GM19467 (cell line): Measurements from ENCODE around the gene PARL.
"Not testable (repeated sequence)": the region's sequence is repeated elsewhere in the genome, so short reads cannot be mapped to it uniquely, and the experiment has no call there.

Experiments used
- ATAC-seq: cut with Tn5 transposase; IDR thresholded peaks from one replicate; pipeline ENCODE4 v1.9.1; 2021; ENCODE audit warnings: mild to moderate bottlenecking, moderate library complexity; ENCODE audit not compliant: unreplicated experiment

Gene PARL

DNA sequence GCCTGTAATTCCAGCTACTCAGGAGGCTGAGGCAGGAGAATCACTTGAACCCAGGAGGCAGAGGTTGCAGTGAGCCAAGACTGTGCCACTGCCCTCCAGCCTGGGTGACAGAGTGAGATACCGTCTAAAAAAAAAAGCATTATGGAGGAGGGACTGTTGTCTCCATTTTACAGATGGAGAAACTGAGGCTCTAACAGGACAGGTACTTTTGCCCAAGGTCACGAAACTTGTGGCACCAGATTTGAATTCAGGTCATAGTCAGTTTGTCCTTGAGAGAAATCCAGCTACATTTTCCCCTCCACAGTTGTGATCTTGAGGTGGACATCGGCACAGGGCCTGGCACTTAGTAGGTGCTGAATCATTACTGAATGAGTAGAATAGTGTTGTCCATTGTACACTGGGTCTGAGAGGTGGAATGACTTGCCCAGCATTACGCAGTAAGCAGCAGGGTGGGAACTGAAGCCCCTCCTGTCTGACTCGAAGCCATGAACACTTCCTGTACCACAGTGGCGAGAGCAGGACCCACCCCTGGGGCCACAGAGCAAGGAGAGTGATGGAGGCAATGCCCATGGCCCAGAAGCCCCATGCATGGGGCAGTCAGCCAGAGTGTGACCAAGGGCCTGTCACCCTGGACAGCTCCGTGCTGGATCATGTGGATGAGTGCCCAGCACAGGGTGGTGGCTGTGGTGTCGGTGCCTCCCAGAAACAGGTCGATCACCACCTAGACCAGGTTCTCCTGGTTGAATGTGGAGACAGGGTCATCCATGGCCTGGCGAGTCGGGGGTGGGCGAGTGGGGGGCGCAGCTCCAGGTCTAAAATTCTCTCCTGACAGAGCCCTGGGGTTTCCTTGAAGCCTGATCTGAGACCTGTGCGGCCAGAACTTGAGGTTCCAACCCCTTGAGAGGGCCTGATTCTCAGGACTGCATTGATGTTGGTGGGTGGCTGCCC, 20.4 kb upstream of the PARL start:
- no peak for ATAC-seq

DNA sequence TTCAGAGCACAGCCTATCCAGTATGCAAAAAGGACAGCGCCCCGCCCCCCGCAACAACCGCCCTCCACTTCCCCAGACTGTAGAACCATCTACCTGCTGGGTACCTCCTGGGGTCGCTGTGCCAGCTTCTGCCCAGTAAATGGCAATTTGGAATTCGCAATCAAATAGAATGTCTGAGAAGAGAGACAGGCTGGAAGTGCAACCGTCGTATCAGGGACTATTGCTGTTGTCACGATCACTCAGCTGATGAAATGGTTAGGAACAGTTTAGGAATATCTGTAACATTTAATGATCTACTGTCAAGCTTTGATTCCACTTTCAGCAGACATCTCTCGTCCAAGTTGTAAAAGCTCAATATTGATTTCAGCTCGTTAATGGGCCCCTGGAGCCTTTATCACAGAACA, 13.3 kb upstream of the PARL start:
- no peak for ATAC-seq

DNA sequence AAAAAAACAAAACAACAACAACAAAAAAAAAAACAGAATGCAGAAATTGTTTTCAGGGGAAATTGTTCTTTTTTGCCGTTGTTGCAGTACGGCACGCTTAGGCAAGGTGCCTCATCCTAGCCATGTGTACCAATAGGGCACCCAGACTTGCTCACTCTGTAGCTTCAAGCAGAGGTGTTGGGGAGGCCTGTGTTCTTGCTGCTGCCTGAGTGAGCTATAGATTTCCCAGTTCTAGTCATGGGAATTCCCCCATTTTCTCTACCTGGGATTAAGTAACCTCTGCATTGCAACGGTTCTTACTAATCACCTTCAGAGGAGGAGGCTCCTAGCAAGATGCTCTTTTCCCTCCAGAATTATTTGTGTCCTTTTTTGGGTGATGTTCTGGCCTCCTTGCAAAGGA, 12.9 kb upstream of the PARL start:
- no peak for ATAC-seq

- ATAC-seq: no peak
These were observed 11.9 kb upstream of the PARL start for GRCh38 chr3:183896610-183897009.

DNA sequence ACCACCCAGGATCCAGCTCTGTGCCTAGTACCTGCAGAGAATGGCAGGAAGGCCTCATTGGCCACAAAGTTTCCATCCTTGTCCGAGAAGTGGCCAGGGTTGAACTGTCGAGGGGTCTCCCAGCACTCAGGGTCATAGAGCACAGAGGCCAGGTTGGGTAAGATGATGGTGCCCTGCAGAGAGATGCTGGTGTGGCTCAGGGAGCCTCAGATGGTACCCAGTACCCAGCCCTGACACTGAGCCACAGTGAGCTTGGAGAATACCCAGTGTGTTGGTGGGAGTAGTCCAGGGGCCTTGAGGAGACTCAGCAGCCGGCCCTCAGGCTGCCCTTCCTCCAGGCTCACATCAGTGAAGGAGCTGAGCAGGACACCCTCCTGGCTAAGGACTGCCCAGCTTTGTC, 11.5 kb upstream of the PARL start:
- no peak for ATAC-seq

- no peak for ATAC-seq
These were observed 11.1 kb upstream of the PARL start for GRCh38 chr3:183895774-183896173.

GRCh38 chr3:183895296-183895695, 10.6 kb upstream of the PARL start:
- no peak for ATAC-seq

GRCh38 chr3:183892610-183893214, 8.0 kb upstream of the PARL start:
- ATAC-seq: no peak

DNA sequence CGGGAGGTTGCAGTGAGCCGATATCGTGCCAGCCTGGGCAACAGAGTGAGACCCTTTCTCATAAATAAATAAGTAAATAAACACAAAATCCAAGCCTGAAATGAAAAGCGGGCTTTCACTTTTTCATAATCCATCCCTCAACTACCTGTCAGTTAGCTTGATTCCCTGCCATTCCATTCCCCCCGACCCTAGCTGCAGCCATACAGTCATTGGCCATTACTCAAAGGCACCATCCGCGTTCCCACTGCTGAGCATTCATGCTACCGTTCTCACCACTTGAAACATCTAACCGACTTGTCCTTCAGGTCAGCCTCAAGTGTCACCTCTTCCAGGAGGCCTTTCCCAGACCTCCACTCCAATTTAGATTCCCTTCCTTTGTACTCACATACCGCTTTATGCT, 1.1 kb upstream of the PARL start:
- ATAC-seq: no peak

DNA sequence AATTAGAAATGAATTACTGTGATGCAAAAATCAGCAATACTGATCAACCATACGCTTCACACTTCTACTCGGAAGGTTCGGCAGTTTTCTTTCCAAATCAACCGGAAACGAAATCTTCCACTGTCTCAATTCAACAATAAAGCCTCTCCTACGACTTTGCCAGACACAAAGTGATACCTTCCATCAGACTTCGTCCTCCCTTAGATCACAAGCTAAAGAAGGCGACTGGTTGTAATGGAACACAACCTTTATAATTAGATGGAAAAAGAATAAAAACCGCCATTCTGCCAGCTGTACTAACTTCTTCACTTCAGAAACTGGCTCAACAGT, 618 bp downstream of the PARL start:
- no peak for ATAC-seq

GRCh38 chr3:183883291-183884096, 1.2 kb downstream of the PARL start:
- ATAC-seq: no peak

DNA sequence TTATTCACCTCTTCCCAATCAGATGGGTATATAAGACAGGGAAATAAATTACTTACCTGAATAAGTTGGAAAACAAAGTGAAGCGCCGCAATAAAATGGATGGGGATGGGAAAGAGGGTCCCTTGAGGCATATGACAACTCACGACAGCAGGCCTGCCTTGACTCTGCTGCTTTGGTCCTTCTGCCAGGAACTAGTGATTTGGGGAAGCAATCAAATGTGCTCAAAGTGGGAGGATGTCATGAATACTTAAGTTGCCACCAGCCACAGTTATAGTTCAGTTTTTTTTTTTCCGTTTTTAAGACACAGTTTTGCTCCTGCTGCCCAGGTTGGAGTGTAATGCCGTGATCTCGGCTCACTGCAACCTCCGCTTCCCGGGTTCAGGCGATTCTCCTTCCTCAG, 4.6 kb downstream of the PARL start:
- no peak for ATAC-seq

DNA sequence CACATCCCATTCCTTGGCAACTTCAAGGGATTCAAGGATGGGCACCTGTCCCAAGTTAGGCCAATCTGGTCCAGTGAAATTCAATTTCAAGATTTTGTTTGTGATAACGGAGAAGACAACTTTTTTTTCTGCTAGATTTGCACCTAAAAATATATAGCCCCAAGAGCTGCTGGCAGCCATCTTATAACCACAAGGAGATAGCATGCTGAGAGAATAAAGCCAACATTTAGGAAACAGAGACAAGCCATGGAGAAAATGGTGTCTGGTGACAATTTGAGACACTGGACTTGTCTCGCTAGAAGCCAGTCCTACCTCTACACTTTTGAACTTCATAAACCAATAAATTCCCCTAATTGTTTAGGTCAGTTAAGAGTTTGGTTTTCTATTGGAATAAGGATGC, 5.4 kb downstream of the PARL start:
- no peak for ATAC-seq

DNA sequence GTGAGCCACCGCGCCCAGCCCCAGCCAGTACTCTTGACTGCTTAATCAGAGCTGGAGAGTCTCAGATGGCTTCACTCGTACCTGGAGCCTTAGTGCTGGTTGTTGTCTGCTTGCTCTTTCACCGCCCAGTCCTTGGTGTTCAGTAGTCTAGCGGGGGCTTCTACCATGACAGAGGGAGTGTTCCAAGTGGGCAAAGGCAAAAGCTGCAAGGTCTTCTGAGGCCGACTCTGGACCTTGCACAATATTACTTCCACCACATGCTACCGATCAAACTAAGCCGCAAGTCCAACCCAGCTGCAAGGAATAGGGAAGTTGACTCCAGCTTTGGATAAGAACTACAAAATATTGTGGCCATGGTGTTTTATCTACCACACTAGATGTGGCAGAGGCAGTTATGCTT, 6.6 kb downstream of the PARL start:
- ATAC-seq: no peak

DNA sequence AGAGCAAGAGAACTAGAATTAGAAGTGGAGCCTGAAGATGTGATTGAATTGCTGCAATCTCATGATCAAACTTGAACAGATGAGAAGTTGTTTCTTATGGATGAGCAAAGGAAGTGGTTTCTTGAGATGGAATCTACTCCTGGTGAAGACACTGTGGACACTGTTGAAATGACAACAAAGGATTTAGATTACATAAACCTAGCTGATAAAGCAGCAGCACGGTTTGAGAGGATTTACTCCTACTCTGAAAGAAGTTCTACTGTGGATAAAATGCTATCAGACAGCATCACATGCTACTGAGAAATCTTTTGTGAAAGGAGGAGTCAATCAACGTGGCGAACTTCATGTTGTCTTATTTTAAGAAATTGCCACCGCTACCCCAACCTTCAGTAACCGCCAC, 7.5 kb downstream of the PARL start:
- not testable (repeated sequence) for ATAC-seq

DNA sequence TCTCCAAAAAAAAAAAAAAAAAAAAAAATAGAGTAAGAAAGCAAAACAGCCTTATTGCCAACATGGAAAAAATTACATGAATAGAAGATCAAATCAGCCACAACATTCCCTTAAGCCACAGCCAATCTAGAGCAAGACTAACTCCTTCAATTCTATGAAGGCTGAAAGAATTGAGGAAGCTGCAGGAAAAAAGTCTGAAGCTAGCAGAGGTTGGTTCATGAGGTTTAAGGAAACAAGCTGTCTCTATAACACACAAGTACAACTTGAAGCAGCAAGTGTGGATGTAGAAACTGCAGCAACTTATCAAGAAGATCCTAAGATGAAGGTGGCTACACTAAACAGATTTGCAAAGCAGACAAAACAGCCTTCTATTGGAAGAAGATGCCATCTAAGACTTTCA, 9.3 kb downstream of the PARL start:
- no peak for ATAC-seq

DNA sequence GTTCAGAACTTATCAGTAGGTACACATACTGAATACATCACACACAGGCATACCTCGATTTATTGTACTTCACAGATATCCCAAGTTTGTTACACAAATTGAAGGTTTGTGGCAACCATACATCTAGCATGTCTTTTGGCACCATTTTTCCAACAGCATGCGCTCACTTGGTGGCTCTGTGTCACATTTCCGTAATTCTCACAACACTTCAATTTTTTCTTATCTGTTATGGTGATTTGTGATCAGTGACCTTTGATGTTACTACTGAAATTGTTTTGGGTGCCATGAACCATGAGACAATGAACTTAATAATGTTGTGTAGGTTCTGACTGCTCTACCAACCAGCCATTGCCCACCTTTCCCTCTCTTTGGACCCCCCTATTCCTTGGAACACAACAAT, 10.8 kb downstream of the PARL start:
- ATAC-seq: no peak

DNA sequence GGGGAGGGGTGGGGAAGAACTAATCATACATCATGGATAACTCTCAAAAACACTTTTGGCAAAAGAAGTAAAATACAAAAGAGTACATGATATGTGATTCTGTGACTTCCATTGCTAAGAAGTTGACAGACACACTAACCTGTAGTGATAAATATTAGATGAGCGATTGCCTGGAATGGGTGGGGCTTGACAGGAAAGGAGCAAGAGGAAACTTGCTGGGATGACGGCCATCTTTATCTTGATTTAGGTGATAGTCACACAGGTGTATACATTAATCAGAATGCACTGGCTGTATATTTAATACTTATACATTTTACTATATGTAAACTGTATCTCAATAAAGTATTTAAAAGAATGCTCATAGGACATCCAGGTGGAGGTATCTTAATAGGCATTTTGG, 13.1 kb downstream of the PARL start:
- no peak for ATAC-seq

DNA sequence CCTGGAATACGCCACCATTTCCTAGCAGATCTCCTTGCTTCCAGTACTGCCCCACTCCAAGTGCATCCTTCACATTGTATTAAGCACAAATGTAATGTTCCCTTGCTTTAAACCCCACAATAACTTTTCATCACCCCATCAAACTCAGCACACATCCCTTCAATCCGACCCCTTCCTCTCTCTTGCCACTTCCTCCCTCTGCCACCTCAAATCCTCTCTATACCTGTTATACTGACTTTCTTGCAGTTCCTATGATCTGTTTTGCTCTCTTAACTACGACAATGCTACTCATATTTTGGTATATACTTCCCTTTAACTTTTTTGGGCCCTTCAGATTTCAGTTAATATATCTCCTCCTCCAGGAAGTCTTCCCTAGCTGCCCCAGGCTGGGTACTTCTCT, 14.1 kb downstream of the PARL start:
- ATAC-seq: no peak

DNA sequence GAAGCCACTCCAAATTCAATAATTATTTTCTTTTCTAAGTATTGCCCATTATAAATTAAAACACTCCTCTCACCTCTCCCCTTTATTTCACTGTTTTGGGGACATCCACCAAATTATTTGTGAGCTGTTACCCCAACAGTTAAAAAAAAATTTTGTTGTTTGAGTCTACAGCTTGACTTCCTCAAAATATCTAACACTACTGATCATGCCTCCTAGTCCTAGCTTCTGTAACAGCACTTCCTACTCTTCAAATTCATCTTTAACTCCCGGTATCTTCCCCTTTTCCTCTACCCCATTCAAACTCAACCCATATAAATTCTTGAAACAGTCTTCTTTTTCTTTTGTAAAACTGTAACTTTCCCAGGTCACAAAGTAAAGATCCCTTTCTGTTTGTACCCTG, 15.9 kb downstream of the PARL start:
- no peak for ATAC-seq

GRCh38 chr3:183862610-183863009, 22.1 kb downstream of the PARL start:
- no peak for ATAC-seq

- ATAC-seq: no peak
These were observed 26.8 kb downstream of the PARL start for GRCh38 chr3:183857863-183858262.
